Measurements from ENCODE around the gene INHBC. TPM values are rescaled to one million over a fixed set of nuclear protein-coding genes. Genes with fewer than 3 reads are reported as not detected.

The INHBC gene
- total and polyA plus RNA-seq, 5 donors = not detected

- ATAC-seq = no peak
- Histone ChIP-seq H3K4me1 (ENCODE audit: control insufficient read depth, insufficient read depth, low read length) (no peaks in the 10 kb centered on the region), H3K9me3 (ENCODE audit: control insufficient read depth, low read length) (no peaks in the 10 kb centered on the region), H3K27ac (ENCODE audit: low read length) (no peak overlapping the region), H3K4me3 (ENCODE audit: low read length) (no peak overlapping the region), H3K27me3 (ENCODE audit: control insufficient read depth, insufficient read depth) (no peaks in the 10 kb centered on the region)
- WGBS = 39% methylated on average over 15 of the region's 15 CpGs
- intact Hi-C loops (cut with DNase I) = loop anchor here in 1 of 4 donors (2.0 kb wide), 1 partner anchor 145 kb away; no protein-coding TSS in a partner anchor
- DNase-seq = no peak
Observed at GRCh38 chr12:57456145-57456700, 21.6 kb downstream of the INHBC start.

GRCh38 chr12:57456737-57457490, 22.3 kb downstream of the INHBC start:
- no peak for DNase-seq
- H3K9me3 ChIP-seq (ENCODE audit: control insufficient read depth, low read length) = no peaks in the 10 kb centered on the region
- no peak overlapping the region for H3K4me3 ChIP-seq (ENCODE audit: low read length)
- intact Hi-C loops (cut with DNase I) = loop anchor here in 1 of 4 donors (2.0 kb wide), 1 partner anchor 146 kb away; no protein-coding TSS in a partner anchor
- WGBS = 86% methylated on average over 6 of the region's 6 CpGs
- no peak overlapping the region for H3K27ac ChIP-seq (ENCODE audit: low read length)
- ATAC-seq = no peak
- H3K4me1 ChIP-seq (ENCODE audit: control insufficient read depth, insufficient read depth, low read length) = no peaks in the 10 kb centered on the region
- no peaks in the 10 kb centered on the region for H3K27me3 ChIP-seq (ENCODE audit: control insufficient read depth, insufficient read depth)

GRCh38 chr12:57458665-57459054, 24.1 kb downstream of the INHBC start:
- no peaks in the 10 kb centered on the region for H3K9me3 ChIP-seq (ENCODE audit: control insufficient read depth, low read length)
- H3K27me3 ChIP-seq (ENCODE audit: control insufficient read depth, insufficient read depth) = no peaks in the 10 kb centered on the region
- 23% methylated on average over 3 of the region's 3 CpGs for WGBS
- H3K4me1 ChIP-seq (ENCODE audit: control insufficient read depth, insufficient read depth, low read length) = no peaks in the 10 kb centered on the region
- ATAC-seq (no peak), DNase-seq (peak in 1 of 3 donors; percentile 55)
- peak overlapping the region; percentile 54 for H3K4me3 ChIP-seq (ENCODE audit: low read length)
- peak overlapping the region; percentile 71 for H3K27ac ChIP-seq (ENCODE audit: low read length)
- intact Hi-C loops (cut with DNase I) = no loop called here

GRCh38 chr12:57459055-57459749, 24.6 kb downstream of the INHBC start:
- ATAC-seq = peak; percentile 78 to 80
- H3K4me1 ChIP-seq (ENCODE audit: control insufficient read depth, insufficient read depth, low read length) = no peaks in the 10 kb centered on the region
- DNase-seq = peak; percentile 94 to 98 (median 97)
- H3K9me3 ChIP-seq (ENCODE audit: control insufficient read depth, low read length) = no peaks in the 10 kb centered on the region
- under 1% methylated on average over 24 of the region's 24 CpGs for WGBS
- H3K4me3 ChIP-seq (ENCODE audit: low read length) = peak overlapping the region; percentile 54
- no peaks in the 10 kb centered on the region for H3K27me3 ChIP-seq (ENCODE audit: control insufficient read depth, insufficient read depth)
- H3K27ac ChIP-seq (ENCODE audit: low read length) = peak overlapping the region; percentile 74
- intact Hi-C loops (cut with DNase I) = no loop called here

- no peaks in the 10 kb centered on the region for H3K27me3 ChIP-seq (ENCODE audit: control insufficient read depth, insufficient read depth)
- ATAC-seq = peak; percentile 27 to 48
Observed at GRCh38 chr12:57459750-57460467, 25.3 kb downstream of the INHBC start, which contains the start of gene GLI1. Gene GLI1, plus strand, starts transcription at chr12:57459785. Its CDS starts 3,907 bp downstream, at chr12:57463692.

GRCh38 chr12:57460468-57460784, 25.8 kb downstream of the INHBC start:
- H3K27me3 ChIP-seq (ENCODE audit: control insufficient read depth, insufficient read depth) = no peaks in the 10 kb centered on the region
- ATAC-seq (no peak), DNase-seq (no peak)
- intact Hi-C loops (cut with DNase I) = loop anchor here in 1 of 4 donors (10.0 kb wide), 1 partner anchor 164 kb away; no protein-coding TSS in a partner anchor
- WGBS = 3% methylated on average over 6 of the region's 6 CpGs
- no peaks in the 10 kb centered on the region for H3K4me1 ChIP-seq (ENCODE audit: control insufficient read depth, insufficient read depth, low read length)
- H3K9me3 ChIP-seq (ENCODE audit: control insufficient read depth, low read length) = no peaks in the 10 kb centered on the region
- peak overlapping the region; percentile 54 for H3K4me3 ChIP-seq (ENCODE audit: low read length)
- H3K27ac ChIP-seq (ENCODE audit: low read length) = no peak overlapping the region

More at GRCh38 chr12:57459750-57460467, 25.3 kb downstream of the INHBC start, which contains the start of gene GLI1:
- Histone ChIP-seq H3K27ac (ENCODE audit: low read length) (peak within 1 kb of the TSS; percentile 74), H3K4me3 (ENCODE audit: low read length) (peak within 1 kb of the TSS; percentile 54), H3K9me3 (ENCODE audit: control insufficient read depth, low read length) (no peaks in the 10 kb centered on the region), H3K4me1 (ENCODE audit: control insufficient read depth, insufficient read depth, low read length) (no peaks in the 10 kb centered on the region)
- intact Hi-C loops (cut with DNase I) = loop anchor here in 1 of 4 donors (10.0 kb wide), 1 partner anchor 165 kb away; no protein-coding TSS in a partner anchor
- DNase-seq = peak in 1 of 3 donors; percentile 58
- under 1% methylated on average over 35 of the region's 36 CpGs for WGBS

- Histone ChIP-seq H3K4me3 (ENCODE audit: low read length) (peak overlapping the region; percentile 93), H3K27ac (ENCODE audit: low read length) (no peak overlapping the region), H3K9me3 (ENCODE audit: control insufficient read depth, low read length) (no peaks in the 10 kb centered on the region), H3K4me1 (ENCODE audit: control insufficient read depth, insufficient read depth, low read length) (no peaks in the 10 kb centered on the region), H3K27me3 (ENCODE audit: control insufficient read depth, insufficient read depth) (no peaks in the 10 kb centered on the region)
- DNase-seq = peak in 2 of 3 donors; percentile 67 to 74
- 1% methylated on average over 19 of the region's 19 CpGs for WGBS
- intact Hi-C loops (cut with DNase I) = loop anchor here in 1 of 4 donors (10.0 kb wide), 1 partner anchor 164 kb away; no protein-coding TSS in a partner anchor
- no peak for ATAC-seq
Observed at GRCh38 chr12:57460841-57461275, 26.3 kb downstream of the INHBC start.

GRCh38 chr12:57461276-57461916, 26.8 kb downstream of the INHBC start:
- H3K4me3 ChIP-seq (ENCODE audit: low read length) = peak overlapping the region; percentile 93
- DNase-seq = peak; percentile 81 to 92 (median 91)
- under 1% methylated on average over 32 of the region's 32 CpGs for WGBS
- H3K9me3 ChIP-seq (ENCODE audit: control insufficient read depth, low read length) = no peaks in the 10 kb centered on the region
- ATAC-seq = peak; percentile 69 to 74
- intact Hi-C loops (cut with DNase I) = loop anchor here in 1 of 4 donors (10.0 kb wide), 1 partner anchor 163 kb away; no protein-coding TSS in a partner anchor
- no peaks in the 10 kb centered on the region for H3K4me1 ChIP-seq (ENCODE audit: control insufficient read depth, insufficient read depth, low read length)
- H3K27ac ChIP-seq (ENCODE audit: low read length) = no peak overlapping the region
- no peaks in the 10 kb centered on the region for H3K27me3 ChIP-seq (ENCODE audit: control insufficient read depth, insufficient read depth)

- under 1% methylated on average over 9 of the region's 9 CpGs for WGBS
- no peak for ATAC-seq
Observed at GRCh38 chr12:57461917-57462250, 27.3 kb downstream of the INHBC start.

More at GRCh38 chr12:57461917-57462250, 27.3 kb downstream of the INHBC start:
- Histone ChIP-seq H3K4me3 (ENCODE audit: low read length) (peak overlapping the region; percentile 93), H3K9me3 (ENCODE audit: control insufficient read depth, low read length) (no peaks in the 10 kb centered on the region), H3K27ac (ENCODE audit: low read length) (no peak overlapping the region), H3K27me3 (ENCODE audit: control insufficient read depth, insufficient read depth) (no peaks in the 10 kb centered on the region), H3K4me1 (ENCODE audit: control insufficient read depth, insufficient read depth, low read length) (no peaks in the 10 kb centered on the region)
- no peak for DNase-seq
- intact Hi-C loops (cut with DNase I) = loop anchor here in 1 of 4 donors (10.0 kb wide), 1 partner anchor 163 kb away; no protein-coding TSS in a partner anchor
